DMS 273 treated with DMSO at 0.1 percent for 48 hours (cell line): ENCODE measurements around the gene VPS33A.
"Not testable (repeated sequence)": the region's sequence is repeated elsewhere in the genome, so short reads cannot be mapped to it uniquely, and the experiment has no call there.

Source experiments
- DNase-seq: peaks from one replicate; lab custom pipeline; 2025; lab: John Stamatoyannopoulos, UW

The VPS33A gene

DNA sequence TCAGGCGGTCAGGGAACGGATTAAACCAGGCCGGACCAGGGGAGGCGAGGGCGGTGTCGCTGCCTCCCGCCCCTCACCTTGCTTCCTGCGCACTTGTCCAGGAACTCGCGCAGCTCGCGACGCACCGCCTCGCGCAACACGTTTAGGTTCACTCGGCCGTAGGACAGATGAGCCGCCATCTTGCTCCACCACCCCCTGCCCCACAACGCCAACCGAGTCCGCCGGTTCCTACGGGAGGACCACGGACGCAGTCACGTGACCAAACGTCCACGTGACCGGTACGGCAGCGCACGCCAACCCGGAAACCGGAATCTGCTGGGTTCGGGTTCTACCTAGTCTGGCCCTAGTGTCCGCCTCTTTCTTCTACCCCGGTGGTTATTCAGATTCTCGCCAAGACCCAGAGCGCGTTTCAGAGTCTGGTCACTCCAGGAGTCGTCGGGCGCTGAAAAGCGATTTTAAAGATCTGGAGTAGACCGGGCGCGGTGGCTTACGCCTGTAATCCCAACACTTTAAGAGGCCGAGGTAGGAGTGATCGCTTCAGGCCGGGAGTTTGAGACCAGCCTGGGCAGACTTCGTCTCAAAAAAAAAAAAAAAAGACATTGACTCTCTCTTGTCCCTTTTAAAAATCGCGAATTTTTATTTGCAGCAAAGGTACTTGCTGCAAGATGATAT lies at the start of gene VPS33A:
TSS of gene VPS33A (minus strand) at position 265 of the 672 bp plus-strand sequence. CDS start at position 179, 86 bp downstream.
- peak; percentile 82 for DNase-seq

DNA sequence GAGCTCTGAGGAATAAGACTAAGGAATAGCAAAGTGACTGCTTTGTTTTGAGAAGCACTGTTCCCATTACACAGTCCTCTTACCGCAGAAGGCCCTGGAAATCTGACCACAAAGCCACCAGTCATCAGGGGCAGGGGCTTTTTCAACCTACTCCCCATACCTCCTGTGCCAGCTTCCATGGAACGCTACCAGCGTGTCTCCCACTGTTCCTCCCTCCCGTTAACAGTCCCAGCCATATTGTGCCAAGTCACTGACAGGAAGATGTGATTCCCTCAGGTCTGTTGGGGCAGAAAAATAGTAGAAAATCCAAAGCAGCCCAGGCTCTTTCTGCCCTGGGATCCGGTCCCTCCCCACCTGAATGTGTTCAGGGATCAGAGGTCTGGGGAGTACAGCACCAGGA lies 46.6 kb upstream of the VPS33A start:
- no peak for DNase-seq

GRCh38 chr12:122311696-122312095 lies 45.4 kb upstream of the VPS33A start:
- DNase-seq: no peak

DNA sequence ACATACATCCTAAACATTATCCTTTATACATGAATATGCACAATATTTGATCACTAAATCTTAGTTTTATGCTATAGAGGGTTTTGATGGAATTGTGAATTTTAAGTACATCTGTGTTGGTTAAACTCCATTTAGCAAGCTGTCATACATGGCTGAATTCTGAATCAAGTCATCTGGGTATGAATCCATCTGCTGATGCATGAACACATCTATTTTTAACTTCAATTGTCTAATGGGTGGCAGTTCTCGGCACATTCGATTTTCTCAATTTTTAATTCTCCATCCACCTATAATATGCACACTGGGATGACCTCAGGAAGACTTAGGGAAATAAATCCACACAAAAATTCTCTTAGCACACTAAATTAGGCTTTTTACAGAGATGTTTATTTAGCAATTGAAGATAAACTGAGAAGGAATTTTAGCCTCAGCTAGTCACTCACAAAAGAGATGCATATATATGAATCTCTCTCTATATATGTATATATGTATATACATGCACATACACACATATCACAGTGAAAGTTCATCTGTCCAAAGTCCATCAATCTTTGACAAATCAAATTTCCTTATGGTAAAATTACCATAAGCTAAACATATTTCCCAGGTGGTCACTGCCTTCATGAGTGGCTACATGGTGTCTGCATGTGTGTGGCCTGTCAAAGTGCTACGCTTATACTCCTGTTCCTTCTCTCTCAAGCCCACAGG lies 44.5 kb upstream of the VPS33A start:
- DNase-seq: no peak

- no peak for DNase-seq
Observed at GRCh38 chr12:122309564-122310121, 43.3 kb upstream of the VPS33A start.

DNA sequence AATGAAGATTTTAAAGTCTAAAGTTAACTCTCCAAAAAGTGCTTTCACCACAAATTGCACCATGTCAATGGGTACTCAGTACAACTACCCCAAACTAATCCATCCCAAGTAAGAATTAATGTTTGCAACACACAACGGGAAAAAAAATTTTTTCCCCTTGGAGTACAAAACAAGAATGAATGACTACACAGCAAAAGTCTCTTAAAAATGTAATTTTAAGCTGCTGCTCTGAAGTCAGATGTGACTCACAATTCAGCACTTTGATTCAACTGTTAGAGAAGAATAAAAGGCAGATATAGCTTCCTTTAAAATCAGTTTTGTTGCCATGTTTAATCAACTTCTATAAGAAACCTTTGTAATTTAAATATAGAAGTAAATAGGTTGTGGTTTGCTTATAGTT lies 42.5 kb upstream of the VPS33A start:
- no peak for DNase-seq

GRCh38 chr12:122306407-122306806 lies 40.1 kb upstream of the VPS33A start:
- DNase-seq: no peak

GRCh38 chr12:122304924-122305323 lies 38.6 kb upstream of the VPS33A start:
- no peak for DNase-seq

DNA sequence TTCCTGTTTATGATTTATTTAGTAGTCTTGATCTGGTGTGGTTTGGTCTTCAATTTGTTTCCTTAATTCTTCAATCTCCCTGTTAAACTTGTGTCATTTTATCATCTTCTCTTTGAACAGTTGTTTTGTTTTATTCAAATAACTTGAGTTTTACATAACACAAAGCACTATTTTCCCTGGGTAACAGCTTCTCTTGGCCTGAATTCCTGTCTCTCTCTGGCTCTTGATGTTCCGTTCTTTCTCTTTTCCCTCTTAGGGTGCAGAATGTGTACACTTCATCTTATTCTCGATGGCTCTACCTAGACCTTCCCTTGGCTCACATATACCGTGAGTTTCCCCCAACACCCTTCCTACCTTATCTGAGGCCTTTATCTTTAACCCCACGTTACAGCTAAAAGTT lies 36.8 kb upstream of the VPS33A start:
- DNase-seq: no peak

GRCh38 chr12:122298071-122298748 lies 31.9 kb upstream of the VPS33A start:
- no peak for DNase-seq

- no peak for DNase-seq
Observed at GRCh38 chr12:122297494-122297893, 31.2 kb upstream of the VPS33A start.

DNA sequence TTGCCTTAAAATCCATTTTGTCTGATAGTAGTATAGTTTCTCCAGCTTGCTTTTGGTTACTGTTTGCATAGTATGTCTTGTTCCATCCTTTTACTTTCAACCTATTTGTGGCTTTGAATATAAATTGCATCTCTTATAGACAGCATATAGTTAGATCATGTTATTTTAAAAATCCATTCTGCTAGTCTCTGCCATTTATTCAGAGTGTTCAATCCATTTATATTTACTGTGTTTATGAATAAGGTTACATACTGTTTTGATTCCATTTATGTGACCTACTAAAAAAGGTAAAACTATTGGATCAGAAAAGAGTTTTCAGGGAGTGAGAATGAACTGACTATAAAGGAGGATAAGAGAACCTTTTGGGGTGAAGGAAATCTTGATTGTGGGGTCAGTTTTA lies 29.6 kb upstream of the VPS33A start:
- no peak for DNase-seq

- no peak for DNase-seq
Observed at GRCh38 chr12:122293081-122293480, 26.8 kb upstream of the VPS33A start.

- no peak for DNase-seq
Observed at GRCh38 chr12:122291431-122291830, 25.1 kb upstream of the VPS33A start.

GRCh38 chr12:122283680-122284079 lies 17.4 kb upstream of the VPS33A start:
- no peak for DNase-seq

DNA sequence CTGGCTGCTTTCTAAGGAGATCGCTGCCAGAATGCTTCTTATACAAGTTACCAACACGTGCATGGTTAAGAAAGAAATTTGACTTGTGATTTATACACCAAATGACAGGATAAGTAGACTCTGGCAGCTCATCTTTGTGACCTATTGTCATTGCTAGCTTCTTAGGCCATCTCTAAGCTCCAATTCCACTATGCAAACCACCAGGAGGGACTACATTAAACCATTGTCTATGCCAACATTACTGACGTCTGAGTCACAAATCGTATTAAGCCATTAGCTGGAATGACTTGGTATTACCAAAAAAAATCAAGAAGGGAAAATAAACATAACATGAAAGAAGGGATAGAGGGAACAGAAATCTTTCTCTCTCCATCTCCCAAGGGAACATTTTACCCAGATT lies 15.8 kb upstream of the VPS33A start:
- DNase-seq: no peak

GRCh38 chr12:122276242-122276641 lies 9.9 kb upstream of the VPS33A start:
- DNase-seq: no peak

DNA sequence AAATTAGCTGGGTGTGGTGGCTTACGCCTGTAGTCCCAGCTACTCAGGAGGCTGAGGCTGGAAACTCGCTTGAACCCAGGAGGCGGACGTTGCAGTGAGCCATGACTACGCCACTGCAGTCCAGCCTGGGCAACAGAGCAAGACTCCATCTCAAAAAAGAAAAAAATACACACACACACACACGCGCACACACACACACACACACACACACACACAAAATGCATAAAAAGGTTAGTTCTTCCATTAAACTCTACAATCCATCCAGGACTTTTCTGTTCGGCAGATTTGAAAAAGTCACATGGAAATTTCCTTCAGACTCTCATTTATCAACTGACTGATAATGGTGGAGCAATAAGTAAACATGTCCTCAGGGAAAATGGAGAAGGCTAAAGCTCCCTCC lies 9.2 kb upstream of the VPS33A start:
- DNase-seq: no peak

DNA sequence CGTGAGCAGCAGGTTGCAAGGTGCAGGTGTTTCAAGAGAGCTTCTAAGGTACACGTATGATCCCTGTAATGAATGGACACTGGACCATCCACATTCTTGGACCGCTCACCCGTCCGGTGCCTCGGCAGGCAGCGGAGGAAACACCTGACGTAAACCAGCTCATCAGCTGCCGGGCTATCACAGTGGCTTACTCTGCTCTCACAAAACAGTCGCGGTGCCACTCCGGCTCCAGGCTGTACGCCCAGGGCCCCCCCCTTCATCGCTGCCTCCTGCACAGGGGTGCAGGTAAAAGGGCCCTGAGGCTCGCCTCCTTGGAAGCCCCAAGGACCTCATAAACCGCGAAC lies 436 bp downstream of the VPS33A start:
- DNase-seq: no peak

DNA sequence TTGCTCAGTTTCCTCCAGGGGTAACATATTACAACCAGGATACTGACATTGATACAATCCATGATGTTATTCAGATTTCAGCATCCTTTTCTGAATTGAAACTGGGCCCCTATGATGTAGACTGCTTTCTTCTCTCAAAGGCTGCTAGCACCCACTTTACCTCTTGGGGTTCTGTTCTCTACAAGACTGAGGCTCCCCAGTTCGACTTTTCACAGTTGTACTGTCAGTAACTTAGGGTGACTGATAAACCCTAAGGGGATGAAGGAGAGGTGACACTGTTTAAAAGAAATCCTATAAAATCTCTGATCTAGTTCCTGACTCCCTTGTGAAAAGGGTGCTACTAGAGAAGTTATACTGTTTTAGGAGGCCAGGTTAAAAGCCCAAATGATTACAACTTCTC lies 818 bp downstream of the VPS33A start:
- no peak for DNase-seq

DNA sequence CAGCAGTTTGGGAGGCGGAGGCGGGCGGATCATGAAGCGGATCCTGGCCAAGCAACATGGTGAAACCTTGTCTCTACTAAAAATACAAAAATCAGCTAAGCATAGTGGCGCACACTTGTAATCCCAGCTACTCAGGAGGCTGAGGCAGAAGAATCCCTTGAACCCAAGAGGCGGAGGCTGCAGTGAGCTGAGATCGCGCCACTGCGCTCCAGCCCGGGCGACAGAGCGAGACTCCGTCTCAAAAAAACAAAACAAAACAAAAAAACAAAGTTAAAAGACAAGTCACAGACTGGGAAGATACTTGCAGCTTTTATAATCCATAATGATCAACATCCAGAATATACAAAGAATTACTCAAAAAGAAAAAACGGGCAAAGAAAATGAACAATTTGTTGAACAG lies 5.6 kb downstream of the VPS33A start:
- DNase-seq: not testable (repeated sequence)

- not testable (repeated sequence) for DNase-seq
Observed at GRCh38 chr12:122258939-122259338, 7.4 kb downstream of the VPS33A start.

DNA sequence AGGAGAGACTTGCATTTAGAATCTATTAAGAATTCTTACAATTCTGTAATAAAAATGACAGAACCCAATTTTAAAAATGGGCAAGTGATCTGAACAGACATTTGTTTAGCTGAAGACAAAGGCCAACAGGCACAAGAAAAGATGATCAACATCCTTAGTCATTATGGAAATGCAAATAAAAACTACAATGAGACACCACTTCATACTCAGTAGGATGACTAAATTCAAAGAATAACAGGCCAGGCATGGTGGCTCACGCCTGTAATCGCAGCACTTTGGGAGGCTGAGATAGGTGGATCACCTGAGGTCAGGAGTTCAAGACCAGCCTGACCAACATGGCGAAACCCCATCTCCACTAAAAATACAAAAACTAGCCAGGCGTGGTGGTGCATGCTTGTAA lies 7.8 kb downstream of the VPS33A start:
- DNase-seq: not testable (repeated sequence)
